SU-DHL-6 (cell line): ENCODE results near the gene USP47.

ENCODE experiments used
- H2AFZ ChIP-seq: fragments of 200-600 bp; sonication (generic); 2 replicates; pipeline ENCODE4 v1.6.1; 2014; ENCODE audit warnings: low read depth, mild to moderate bottlenecking, moderate library complexity, mixed read lengths, antibody characterized with exemption, low read length; ENCODE audit not compliant: severe bottlenecking
- H3F3A ChIP-seq: fragments of 200-600 bp; shearing (Covaris generic); 2 replicates; pipeline ENCODE4 v1.6.0; 2016; ENCODE audit warnings: antibody characterized with exemption, mild to moderate bottlenecking; ENCODE audit not compliant: insufficient read depth
- H3K27ac ChIP-seq: fragments of 200-600 bp; sonication (generic); 2 replicates; pipeline ENCODE4 v1.5.1; 2016; ENCODE audit warnings: low read depth, mild to moderate bottlenecking, low read length, moderate library complexity, mixed read lengths
- H3K27me3 ChIP-seq: fragments of 200-600 bp; sonication (generic), shearing (Covaris generic); 2 replicates; pipeline ENCODE4 v1.6.0; 2014; ENCODE audit warnings: mild to moderate bottlenecking, low read length
- H3K36me3 ChIP-seq: fragments of 200-600 bp; sonication (generic); 2 replicates; pipeline ENCODE4 v1.6.1; 2014; ENCODE audit warnings: mild to moderate bottlenecking, low read length, mixed read lengths
- H3K4me2 ChIP-seq: fragments of 300-600, 200-600 bp; shearing (Covaris generic), sonication (generic); 2 replicates; pipeline ENCODE4 v1.6.0; 2014; ENCODE audit warnings: low read length, low read depth, mild to moderate bottlenecking; ENCODE audit not compliant: poor library complexity, severe bottlenecking
- H3K4me3 ChIP-seq: fragments of 200-600 bp; sonication (generic); 2 replicates; pipeline ENCODE4 v1.5.1; 2014; ENCODE audit warnings: antibody characterized with exemption, low read length, mild to moderate bottlenecking, mixed read lengths; ENCODE audit not compliant: insufficient read depth, poor library complexity, severe bottlenecking
- H3K79me2 ChIP-seq: fragments of 200-600 bp; sonication (generic); 2 replicates; pipeline ENCODE4 v1.6.1; 2014; ENCODE audit warnings: mild to moderate bottlenecking, low read length, moderate library complexity; ENCODE audit not compliant: insufficient read depth
- H3K9ac ChIP-seq: fragments of 200-600 bp; sonication (generic); 2 replicates; pipeline ENCODE4 v1.7.0; 2014; ENCODE audit warnings: mild to moderate bottlenecking, low read length
- H3K9me2 ChIP-seq: fragments of 200-600 bp; sonication (generic); replicated peaks from 2 replicates; pipeline ENCODE4 v1.6.1; 2014; ENCODE audit warnings: low read length; ENCODE audit not compliant: insufficient read depth
- H3K9me3 ChIP-seq: fragments of 200-600 bp; sonication (generic); 2 replicates; pipeline ENCODE4 v1.6.1; 2014; ENCODE audit warnings: low read length, mixed read lengths; ENCODE audit not compliant: insufficient read depth
- H4K20me1 ChIP-seq: fragments of 200-600 bp; sonication (generic); 2 replicates; pipeline ENCODE4 v1.6.1; 2014; ENCODE audit warnings: low read depth, mild to moderate bottlenecking, antibody characterized with exemption, low read length, moderate library complexity, mixed read lengths
- CTCF ChIP-seq: fragments of 200-600 bp; sonication (generic); IDR thresholded peaks from one replicate; pipeline ENCODE4 v1.5.1; 2017; ENCODE audit warnings: antibody characterized with exemption, mild to moderate bottlenecking, low read length, moderate library complexity; ENCODE audit not compliant: insufficient read depth, poor library complexity, severe bottlenecking
- EZH2phosphoT487 ChIP-seq: fragments of 200-600 bp; sonication (generic), shearing (Covaris generic); conservative IDR thresholded peaks from 2 replicates; pipeline ENCODE4 v1.6.1; 2018; ENCODE audit warnings: mild to moderate bottlenecking, antibody characterized with exemption, low read length, moderate library complexity, mixed read lengths

Gene USP47

GRCh38 chr11:11884774-11885481 lies 43.2 kb downstream of the USP47 start:
- TF ChIP-seq CTCF (no peak), EZH2phosphoT487 (no peak)
- Histone ChIP-seq H4K20me1 (no peaks in the 10 kb centered on the region), H3K4me3 (no peak overlapping the region), H3F3A (no peaks in the 10 kb centered on the region), H3K79me2 (no peaks in the 10 kb centered on the region; the same call in 1 of the 2 replicates), H3K9me3 (no peaks in the 10 kb centered on the region), H3K27ac (no peak overlapping the region), H3K27me3 (no peaks in the 10 kb centered on the region), H3K36me3 (peaks cover 13% of the 10 kb centered on the region; the same call in 1 of the 2 replicates), H2AFZ (no peak overlapping the region), H3K4me2 (no peak overlapping the region), H3K9me2 (no peaks in the 10 kb centered on the region), H3K9ac (no peak overlapping the region)

GRCh38 chr11:11894486-11894885 lies 52.7 kb downstream of the USP47 start:
- Histone ChIP-seq H3K36me3 (peaks cover 14% of the 10 kb centered on the region), H3K27ac (no peak overlapping the region), H3K9me2 (no peaks in the 10 kb centered on the region), H2AFZ (no peak overlapping the region), H3K27me3 (no peaks in the 10 kb centered on the region), H3K9ac (no peak overlapping the region), H3K4me2 (no peak overlapping the region), H4K20me1 (no peaks in the 10 kb centered on the region), H3K4me3 (no peak overlapping the region), H3K9me3 (no peaks in the 10 kb centered on the region), H3F3A (no peaks in the 10 kb centered on the region), H3K79me2 (no peaks in the 10 kb centered on the region)
- TF ChIP-seq EZH2phosphoT487: no peak
- no peak for TF ChIP-seq CTCF

- H4K20me1 ChIP-seq: no peaks in the 10 kb centered on the region
- H3K36me3 ChIP-seq: peaks cover 14% of the 10 kb centered on the region
- H3K9me2 ChIP-seq: no peaks in the 10 kb centered on the region
- H3K4me3 ChIP-seq: no peak overlapping the region
- H3K27me3 ChIP-seq: no peaks in the 10 kb centered on the region
- no peak overlapping the region for H3K9ac ChIP-seq
- H2AFZ ChIP-seq: no peak overlapping the region
- no peaks in the 10 kb centered on the region for H3K9me3 ChIP-seq
- no peak overlapping the region for H3K27ac ChIP-seq
- no peak overlapping the region for H3K4me2 ChIP-seq
- no peaks in the 10 kb centered on the region for H3K79me2 ChIP-seq
- no peaks in the 10 kb centered on the region for H3F3A ChIP-seq
- TF ChIP-seq CTCF (no peak), EZH2phosphoT487 (no peak)
Observed at GRCh38 chr11:11895672-11896071, 53.9 kb downstream of the USP47 start.
